ENCODE data around the gene IQSEC1.

Gene IQSEC1

DNA sequence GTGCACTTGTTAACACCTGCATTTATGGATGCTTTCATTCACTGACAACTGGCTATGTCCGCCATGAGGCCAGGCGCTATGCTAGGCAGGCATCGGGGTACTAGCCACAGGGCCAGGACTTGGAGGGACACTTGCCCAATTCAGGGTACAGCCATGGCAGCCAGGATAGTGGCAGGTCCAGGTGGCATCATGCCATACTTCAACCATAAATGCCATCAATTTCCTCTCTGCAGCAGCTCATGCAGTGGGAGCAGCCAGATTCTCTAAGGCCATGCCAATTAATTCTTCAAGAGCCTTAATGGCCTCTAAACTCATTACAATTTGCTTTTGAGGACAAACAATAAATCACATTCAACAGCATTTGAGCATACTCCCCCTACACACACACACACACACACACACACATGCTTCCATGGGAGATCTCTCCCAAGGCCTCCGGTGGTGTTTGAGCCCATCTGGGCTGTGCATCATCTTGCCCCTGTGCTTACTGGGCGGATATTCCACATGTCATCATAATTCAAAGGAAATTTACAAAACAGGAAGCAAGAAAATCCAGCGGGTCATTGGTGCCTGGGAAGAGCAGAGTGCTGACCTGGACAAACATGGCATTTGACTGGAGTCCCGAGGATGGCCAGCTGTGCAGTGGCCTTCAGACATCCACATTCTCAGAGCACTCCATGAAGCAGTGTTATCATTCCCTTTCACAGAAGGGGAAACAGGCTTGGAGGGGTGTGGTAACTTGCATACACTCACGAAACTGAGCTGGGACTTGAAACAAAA lies 109.1 kb downstream of the IQSEC1 start:
- DNase-seq, result no peak

DNA sequence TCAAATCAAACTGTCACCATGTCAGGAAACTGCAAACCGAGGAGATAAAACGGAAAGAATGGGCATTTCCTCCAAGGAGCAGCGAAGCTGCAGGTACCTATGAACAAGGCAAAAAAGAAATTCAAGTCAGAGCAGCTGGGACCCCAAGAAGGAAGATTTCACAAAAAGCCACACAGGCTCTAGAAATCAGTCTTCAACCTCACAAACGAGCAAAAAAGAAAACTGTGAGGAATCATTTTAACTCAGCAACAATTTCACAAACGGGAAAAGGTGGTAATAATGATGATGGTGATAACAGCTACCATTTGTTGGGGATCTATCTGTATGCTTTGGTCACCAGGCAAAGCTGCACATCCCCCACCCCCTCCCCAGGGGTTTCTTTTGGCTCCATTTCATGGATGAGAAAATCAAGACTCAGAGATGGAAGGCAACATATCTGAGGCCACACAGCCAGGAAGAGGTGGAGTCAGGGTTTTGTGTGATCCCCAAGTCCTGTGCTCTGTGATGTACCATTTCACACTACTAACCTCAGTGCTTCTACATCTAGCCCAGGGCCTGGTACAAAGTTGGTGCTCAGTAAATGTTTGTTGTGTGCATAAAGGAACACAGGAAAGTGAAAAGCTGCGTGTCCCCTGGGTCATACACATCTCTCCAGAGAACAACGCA lies 109.9 kb downstream of the IQSEC1 start:
- peak in 1 of 6 experiments; percentile 12 for DNase-seq

DNA sequence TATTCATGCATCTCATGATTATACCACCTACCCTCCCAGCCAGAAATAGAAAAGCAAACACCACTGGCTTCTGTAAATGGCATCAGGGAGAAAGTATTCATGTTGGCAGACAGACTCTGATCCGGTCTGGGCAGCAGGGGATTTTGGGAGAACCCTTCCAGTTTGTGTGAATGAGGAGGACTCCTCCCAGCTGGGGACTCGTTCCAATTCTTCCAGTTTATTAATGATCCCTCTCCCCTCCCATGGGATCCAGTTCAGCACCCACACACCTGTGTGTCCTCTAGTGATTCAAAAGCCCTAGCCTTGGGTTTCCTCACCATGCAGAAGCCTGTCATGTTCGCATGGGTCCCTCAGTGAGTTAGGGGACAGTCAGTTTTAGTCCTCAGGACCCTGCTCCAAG lies 110.9 kb downstream of the IQSEC1 start:
- no peak for DNase-seq

DNA sequence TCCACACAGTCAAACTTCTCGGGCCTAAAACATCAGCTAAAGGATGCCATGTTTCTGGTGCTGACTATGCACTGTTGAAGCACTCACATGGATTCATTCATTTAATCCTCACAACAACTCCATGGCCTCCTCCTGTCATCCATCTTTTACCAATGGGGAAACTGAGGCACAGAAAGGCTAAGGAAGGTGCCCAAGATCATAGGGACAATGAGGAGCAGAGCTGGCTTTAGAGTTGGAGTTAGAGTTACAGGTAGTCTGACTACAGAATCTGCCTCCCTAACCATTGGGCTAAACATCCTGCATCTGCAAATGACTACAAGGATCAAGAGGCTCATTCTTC lies 111.6 kb downstream of the IQSEC1 start:
- DNase-seq, result no peak

DNA sequence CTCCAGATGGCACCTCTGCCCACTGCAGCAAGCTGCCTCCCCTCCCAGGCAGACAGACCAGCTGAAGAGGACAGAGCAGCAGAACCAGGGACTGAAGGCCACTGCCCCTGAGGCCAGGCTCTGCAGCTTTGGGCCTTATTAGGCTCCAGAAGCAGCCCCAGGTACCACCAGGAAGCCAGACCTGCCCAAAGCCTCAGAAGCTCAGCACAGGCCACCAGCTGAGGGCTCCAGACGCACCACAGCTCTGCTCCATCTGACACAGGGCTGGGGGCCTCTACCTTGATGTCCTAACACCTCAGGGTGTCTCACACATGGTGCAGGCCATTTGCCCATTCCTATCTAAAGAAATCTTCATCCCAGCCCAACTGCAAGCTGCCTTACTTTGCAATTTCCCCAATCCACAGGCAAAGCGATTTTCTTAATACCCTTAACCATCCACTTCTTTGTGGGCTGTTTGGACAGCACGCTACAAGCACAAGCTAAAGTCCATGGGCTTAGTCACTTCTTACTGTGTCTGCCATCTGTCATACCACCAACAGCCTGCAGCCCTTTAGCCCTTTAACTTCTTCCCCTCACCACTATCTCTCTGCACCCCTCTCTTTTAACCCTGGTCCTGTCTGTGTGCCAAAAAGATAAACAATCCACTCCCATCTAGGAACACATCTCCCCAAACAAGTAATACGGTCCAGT lies 112.1 kb downstream of the IQSEC1 start:
- DNase-seq, result no peak

DNA sequence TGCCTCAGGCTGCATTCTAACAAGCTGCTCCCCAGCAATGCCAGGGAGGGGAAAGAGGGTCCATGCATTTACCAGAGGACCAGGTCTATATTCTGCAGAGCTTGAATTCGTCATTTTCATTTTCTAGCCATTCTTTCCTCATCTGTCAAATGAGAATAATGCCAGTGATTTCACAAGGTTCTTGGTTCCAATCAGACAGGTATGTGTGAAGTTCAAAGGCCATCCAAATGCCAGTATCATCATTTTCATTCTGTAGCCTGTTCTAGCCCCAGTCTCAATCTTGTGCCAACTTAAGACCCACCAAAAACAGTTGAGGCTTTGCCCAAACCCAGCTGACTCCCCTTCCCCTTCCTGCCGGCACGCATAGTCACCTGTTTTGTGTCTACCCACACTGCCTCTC lies 112.7 kb downstream of the IQSEC1 start:
- no peak for DNase-seq

DNA sequence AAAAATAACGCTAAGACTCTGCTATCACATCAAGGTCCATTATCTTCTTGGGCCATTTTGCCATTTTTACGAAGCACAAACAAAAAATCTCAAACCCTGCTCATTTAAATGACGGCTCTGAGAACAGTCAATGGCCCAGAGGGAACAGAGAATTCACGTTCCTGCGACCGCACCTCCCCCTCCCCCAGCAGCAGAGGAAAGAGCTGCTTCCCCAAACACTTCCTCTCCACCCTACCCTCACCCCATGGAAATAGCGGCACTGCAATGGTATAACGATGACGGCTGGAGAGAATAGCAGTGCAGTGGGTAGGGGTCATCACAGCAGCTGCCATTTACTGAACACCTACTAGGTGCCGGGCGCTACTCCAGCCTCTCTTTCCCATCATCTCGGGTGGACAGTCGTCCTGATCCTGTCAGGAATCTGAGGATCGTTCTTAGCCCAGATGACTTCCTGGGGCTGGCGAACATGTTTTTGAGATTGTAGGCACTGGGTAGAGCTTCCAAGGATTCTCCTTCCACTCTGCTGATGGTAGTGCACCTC lies 113.3 kb downstream of the IQSEC1 start:
- DNase-seq, result peak in 1 of 6 experiments; percentile 8

DNA sequence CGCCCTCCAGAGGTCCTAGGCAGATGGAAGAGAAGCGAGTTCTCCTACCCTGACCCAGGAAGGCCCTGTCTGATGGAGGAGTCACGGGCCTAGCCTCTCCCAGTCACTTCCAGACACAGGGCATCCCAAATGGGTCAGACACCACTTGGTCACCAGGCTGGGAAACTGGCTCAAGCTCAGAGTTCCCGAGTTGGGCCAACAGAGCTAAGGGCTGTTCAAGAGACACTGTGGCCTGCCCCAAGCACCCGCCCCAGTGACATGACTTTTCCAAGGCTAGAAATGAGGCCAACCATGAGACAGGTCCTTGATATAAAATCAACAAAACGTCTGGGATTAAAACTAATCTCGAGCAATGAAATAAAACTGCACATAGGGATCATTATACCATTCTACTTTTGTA lies 113.8 kb downstream of the IQSEC1 start:
- no peak for DNase-seq

DNA sequence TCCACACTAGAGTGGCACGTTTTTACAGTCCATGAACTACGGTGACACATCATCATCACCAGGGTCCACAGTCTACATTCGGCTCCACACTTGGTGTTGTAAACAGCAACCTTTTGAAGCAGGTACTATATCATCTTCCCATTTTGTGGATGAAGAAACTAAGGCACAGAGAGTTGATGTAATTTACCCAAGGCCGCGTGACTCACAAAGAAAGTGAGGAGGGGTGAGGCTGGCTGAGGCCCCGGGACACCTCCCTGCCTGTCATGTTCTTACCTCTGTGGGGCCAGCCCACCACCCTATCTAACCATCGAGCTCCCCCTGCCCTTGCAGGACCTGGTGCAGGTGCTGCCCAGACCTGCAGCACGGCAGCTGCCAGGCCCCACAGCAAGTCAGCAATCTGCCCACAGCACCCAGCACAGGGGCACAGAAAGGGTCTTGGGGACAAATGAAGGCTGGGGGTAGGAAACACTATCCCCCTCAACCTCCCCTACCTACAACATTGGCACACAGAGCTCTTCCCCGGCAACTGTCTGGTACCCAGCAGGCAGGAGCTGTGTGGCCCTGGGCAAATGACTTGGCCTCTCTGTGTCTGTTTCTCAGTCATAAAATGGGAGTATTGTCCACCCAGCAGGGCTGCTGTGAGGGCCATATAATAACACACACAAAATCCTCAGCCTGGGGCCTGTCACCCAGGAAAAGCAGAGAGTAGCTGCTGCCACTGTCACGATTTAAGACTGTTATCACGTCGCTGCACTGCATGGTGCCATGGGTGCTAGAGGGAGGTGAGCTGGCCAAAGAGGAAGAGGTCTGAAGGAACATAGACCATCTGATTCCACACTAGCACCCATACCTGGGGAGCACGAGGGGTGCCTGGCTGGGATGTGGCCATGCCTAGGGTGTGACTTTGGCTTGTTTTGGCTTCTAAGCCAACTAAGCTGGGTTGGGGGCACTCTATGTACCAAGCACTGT lies 115.1 kb downstream of the IQSEC1 start:
- no peak for DNase-seq

DNA sequence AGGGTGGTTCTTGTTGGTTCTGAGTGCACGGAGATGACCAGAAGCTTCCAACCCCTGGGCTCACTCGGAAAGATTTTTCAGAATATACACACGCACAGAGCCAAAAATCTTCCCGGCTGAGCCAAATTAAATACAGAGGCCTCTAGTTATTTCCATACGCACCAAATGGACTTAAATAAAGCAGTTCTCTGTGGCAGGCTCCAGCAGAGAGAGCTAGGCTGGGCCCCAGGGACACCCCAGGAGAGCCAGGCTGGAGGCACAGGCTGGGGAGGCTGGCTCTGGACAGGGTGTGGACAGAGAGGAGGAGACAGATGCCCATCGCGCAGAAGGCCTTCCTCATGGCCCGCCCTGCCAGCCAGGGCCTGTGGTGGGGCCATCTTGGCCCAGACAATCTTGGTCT lies 115.9 kb downstream of the IQSEC1 start:
- no peak for DNase-seq

DNA sequence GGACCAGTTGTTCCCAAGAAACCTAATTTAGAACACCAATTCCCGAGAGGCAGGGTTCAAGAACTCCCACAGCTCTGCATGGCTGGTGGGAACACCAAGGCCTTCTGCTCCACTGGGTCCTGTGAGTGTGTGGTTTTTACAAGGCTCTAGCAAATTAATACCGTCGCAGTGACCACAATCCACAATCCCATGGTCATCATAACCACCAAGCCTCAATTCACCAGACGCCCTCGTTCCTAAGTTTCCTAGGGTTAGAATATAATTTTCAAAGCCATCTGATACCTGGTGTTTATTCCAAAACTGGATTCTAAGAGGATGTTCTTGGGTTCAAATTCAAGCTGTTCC lies 116.9 kb downstream of the IQSEC1 start:
- DNase-seq, result no peak

DNA sequence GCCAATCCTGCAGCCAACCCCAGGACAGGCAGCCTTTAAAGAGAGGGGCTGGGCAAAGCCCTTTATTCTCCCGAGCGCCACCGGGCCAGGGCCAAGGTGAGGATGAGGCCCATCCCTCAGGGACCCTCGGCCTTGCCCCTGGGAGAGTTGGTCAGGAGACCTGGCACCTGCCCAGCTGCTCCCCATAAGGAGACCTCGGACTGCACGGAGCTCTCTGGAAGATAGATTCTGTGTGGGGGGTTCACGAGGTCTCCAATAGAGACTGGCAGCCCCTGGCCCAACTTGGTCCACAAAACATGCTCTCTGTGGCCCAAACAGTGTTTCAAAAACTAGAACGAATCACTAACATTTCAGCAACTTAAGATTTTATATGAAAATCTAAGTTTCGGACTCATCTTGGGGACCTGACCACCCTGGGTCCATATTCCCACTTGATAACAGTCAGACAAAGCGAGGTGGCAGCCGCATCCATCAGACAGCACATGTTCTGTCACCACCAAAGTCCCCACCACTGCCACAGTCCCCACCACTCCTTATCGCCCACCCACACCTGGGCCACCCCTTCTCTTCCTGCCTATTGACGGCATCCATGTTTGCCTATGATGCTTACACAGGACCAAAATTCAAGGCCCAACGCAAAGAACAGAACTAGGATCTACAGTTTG lies 117.4 kb downstream of the IQSEC1 start:
- DNase-seq, result no peak

DNA sequence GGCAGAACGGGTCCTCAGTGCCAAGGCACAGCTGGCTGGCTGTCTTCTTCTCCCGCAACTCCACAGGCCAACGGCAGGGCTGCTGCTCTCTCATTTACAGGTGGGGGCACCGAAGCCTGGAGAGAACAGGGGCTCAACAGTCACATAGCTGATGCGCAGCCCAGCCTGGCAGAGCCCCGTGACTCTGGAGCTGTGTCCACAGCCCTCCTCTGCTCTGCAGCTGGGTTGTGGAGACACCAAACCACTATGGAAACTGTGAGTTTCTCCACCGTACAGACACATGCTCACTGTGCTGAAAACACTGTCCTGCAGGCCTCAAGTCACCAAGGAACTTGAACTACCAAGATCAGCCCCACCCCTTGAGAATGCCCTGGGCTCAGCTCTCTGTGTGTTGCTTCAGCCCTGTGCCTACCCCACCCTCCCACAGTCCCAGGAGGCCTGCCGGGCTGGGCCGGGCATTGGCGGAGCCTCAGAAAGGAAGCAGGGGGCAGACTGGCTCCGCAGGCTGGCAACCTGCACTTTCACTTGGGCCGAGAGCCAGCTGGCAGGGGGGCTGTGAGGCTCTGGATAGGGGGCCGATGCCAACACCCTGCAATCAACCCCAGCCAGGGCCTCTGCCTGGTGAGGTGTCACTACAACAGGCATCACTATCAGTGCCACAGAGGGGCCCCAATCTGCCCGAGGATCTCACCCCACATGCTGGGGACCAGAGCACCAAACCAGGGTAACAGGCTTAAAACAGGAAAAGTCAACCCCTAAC lies 118.2 kb downstream of the IQSEC1 start:
- DNase-seq, result peak in 1 of 6 experiments; percentile 15

DNA sequence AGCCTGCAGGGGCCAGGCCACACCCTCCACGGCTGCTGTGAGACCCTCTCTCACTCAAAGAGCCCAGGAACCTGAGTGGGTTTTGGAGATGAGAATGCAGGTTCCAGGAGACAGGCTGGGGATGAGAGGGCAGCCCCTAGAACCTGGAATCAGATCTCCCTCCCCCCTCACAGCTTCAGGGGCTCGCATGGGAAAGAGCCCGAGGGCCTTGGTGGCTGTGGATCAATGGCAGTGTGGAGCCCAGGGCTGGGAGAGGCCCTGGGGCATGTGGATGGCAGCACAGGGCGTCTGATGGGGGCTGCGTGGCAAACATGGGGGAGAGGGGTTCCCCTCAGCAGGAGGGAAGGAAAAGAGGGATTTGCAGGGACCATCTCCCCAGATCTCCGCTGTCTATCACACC lies 119.0 kb downstream of the IQSEC1 start:
- DNase-seq, result no peak

DNA sequence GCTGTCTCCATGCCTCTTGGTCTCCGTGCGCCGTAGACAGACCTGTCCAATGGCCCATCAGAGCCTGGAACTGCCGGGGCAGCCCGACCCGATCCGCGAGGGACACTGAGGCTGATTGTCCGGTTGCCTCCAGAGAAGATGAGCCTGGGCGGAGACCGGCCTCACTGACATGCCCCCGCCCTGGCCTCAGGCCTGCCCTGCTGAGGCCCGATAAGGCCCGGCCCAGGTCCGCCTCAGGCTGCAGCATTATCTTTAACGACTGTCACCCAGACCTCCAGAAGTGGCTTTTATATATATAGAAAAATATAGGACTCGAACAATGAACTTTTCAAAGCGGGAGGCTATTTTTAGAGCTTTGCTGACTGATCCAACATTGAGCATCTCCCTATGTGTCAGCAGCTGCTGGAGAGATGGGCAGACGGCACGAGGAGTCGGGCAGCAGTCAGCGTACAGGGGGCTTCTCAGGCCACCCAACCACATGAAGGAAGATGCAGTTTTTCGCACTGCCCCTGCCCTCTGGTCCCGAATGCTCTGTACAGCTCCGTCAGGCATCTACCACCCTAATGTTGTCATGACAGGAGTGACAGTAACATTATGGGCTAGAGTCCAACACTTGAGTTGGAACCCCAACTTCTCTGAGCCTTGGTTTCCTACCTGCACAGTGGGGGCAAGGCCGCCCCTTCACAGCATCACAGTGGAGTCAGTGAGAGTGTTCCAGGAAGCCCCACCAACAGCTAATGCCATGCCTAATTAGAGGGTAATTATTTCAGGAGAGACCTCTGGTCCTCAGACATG lies 119.8 kb downstream of the IQSEC1 start:
- no peak for DNase-seq

DNA sequence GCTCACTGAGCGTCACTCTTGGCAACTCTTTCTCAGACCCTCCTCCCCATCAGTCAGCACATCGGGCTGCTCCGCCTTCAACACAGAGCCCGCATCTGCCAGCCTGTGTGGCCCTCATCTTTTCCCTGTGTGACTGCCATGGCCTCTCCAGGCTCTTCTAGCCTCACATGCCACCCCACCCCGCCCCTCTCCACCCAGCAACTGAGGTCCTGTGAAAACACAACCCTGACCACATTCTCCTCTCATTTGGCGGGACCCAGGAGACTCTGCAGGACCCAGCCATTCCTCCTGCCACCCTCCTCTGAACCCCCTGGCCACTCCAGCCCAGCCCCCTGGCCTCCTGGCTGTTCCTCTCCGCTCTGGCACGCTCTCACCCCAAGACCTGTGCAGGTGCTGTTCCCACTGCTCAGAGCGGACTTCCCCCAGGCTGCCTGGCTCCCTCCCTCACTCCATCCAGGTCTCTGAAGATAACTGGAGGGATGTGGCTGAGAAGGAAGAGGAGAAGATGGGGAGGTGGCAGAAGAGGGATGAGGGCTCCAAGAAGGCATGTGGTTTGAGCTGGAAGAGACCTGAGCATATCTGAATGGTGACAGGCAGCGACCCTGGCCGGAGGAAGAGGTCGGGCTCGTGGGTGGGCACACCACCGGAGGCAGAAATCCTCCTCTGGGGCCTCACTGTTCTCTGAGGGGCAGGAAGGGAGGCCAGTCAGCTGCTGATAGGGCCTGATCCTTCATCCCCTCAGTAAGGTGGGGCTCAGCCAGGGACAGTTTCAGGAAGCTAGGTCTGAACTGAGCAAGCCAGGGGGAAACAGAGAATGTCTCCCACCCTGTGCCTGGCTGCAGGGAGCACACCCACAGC lies 120.7 kb downstream of the IQSEC1 start:
- no peak for DNase-seq

DNA sequence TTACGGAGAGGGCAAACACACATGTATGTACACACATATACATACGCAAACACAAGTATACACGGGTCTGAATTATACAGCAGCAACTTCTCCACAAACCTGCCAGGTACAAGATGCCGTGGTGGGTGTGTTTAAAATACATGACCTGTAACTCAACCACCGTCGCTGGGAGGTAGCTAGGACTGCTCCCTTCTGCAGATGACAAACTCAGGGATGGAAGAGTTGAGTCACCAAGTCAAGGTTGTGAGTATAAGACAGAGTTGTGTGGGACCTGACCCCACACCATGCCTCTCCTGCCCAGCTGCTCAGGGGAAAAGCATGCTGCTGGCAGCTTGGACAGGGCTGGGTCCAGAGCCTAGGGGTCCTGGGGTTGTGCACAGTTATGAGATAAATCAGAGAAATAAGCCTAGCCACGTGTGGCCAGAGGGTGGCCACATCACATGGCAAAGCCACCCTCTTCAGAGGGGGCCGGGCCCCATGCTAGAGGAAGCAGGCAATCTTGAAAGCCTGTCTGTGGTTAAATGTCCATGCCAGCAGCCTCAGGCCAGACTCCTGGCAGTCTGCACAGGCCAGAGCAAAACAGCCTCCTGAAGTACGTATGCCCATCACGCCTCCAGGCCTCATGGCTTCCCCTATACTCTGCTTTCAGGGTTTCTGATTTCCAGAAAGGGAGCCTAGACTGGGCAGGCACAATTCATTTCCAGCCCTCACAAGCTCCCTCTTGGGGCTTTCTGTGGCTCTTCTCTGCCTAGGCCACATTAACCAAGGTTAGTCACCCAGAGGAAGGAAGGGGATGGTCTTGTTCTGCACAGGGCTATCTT lies 124.1 kb downstream of the IQSEC1 start:
- DNase-seq, result no peak

DNA sequence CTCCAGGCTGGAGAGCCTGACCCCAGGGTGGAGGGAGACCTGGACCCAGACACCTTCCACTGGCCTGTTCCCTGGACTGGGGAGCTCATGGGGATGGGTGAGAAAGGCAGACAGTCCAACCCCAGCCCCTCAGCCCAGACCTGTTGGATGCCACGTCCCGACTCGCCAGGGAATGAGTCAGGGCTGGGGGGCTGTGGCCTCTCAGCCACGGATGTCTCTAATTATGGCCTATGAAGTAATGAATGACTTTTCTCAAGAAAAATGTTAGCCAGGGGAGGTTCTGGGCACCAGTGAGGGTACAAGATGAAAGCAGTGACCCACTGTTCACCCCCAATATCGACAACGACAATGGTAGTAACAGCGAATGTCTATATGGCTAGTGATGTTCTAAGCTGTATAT lies 124.9 kb downstream of the IQSEC1 start:
- no peak for DNase-seq
